HCT116 (cell line): ENCODE results near the gene HOXD10. TPM values are rescaled to one million over a fixed set of nuclear protein-coding genes. Genes with fewer than 3 reads are reported as not detected.
A peak's percentile ranks its signal among the peaks of the same experiment; 100 is the strongest.

ENCODE experiments used
- ATAC-seq: fragments of 200-7000 bp; cut with Tn5 transposase; 2 replicates; pipeline ENCODE4 v1.9.1; 2020; ENCODE audit warnings: mild to moderate bottlenecking, moderate library complexity
- BruUV-seq: library from RNA; stranded (reverse); fragments of 400-500 nt; replicated peaks from 2 replicates; lab custom pipeline; 2021; lab: Mats Ljungman, UMichigan
- CTCF ChIA-PET: fragments of 300-600 bp; sonication (Branson Sonifier 250); formaldehyde crosslinking; loops from one replicate; lab custom pipeline; 2021; ENCODE audit warnings: antibody characterized with exemption; lab: Charles Lee
- POLR2A ChIA-PET: fragments of 300-600, 350-600 bp; sonication (Branson Sonifier 250); formaldehyde crosslinking; loops from one replicate; lab custom pipeline; 2021; ENCODE audit warnings: antibody characterized with exemption; lab: Charles Lee
- RAD21 ChIA-PET, 2 experiments: fragments of 300-600 bp; sonication (Branson Sonifier 250); formaldehyde crosslinking; loops; one replicate each; lab custom pipeline; 2023; ENCODE audit warnings: low total read pairs in 2 of 2; ENCODE audit not compliant: uncharacterized antibody in 2 of 2, unreplicated experiment in 2 of 2, low non-redundant PET in 1 of 2; lab: Charles Lee
- DNase-seq: peaks from one replicate; pipeline ENCODE4 v3.0.0-alpha.2; 2010; ENCODE audit warnings: low read depth, low spot score
- H2AFZ ChIP-seq: fragments of 200-600 bp; shearing (Covaris generic), sonication (generic); 2 replicates; pipeline ENCODE4 v1.6.1; 2017; ENCODE audit warnings: low read depth, mixed run types, mixed read lengths, antibody characterized with exemption, low read length; ENCODE audit not compliant: poor library complexity, severe bottlenecking
- H3K27ac ChIP-seq: 2 replicates; pipeline ENCODE4 v1.5.1; 2012; ENCODE audit warnings: low read depth, low read length
- H3K27me3 ChIP-seq: fragments of 200-600 bp; sonication (generic); 2 replicates; pipeline ENCODE4 v1.6.1; 2016; ENCODE audit warnings: mixed run types, low read length, mixed read lengths; ENCODE audit not compliant: insufficient read depth
- H3K36me3 ChIP-seq, 2 experiments: fragments of 200-500 bp in 1 of 2; fragments of 200-600 bp in 1 of 2; sonication (Bioruptor generic) in 1 of 2; sonication (generic) in 1 of 2; 2 replicates each; pipeline versions ENCODE4 v1.5.1 to v1.6.1; 2014 to 2016; ENCODE audit warnings: low read length in 2 of 2, inconsistent platforms in 1 of 2, mixed read lengths in 1 of 2, mixed run types in 1 of 2; ENCODE audit not compliant: insufficient read depth in 2 of 2, control insufficient read depth in 1 of 2
- H3K4me1 ChIP-seq, 2 experiments: fragments of 200-600 bp in 1 of 2; sonication (generic) in 1 of 2; 2 replicates each; pipeline versions ENCODE4 v1.5.1 to v1.6.1; 2012 to 2017; ENCODE audit warnings: low read length in 2 of 2, inconsistent platforms in 1 of 2, mild to moderate bottlenecking in 1 of 2, mixed read lengths in 1 of 2, mixed run types in 1 of 2, moderate library complexity in 1 of 2; ENCODE audit not compliant: insufficient read depth in 2 of 2, control insufficient read depth in 1 of 2
- H3K4me2 ChIP-seq: fragments of 200-600 bp; sonication (generic); 2 replicates; pipeline ENCODE4 v1.6.1; 2017; ENCODE audit warnings: mixed run types, low read length, mixed read lengths
- H3K4me3 ChIP-seq, 2 experiments: fragments of 200-600 bp in 1 of 2; sonication (generic) in 1 of 2; replicated peaks in 1 of 2; 2 replicates each; pipeline ENCODE4 v1.5.1; 2011 to 2016; ENCODE audit warnings: low read length in 2 of 2, control low read depth in 1 of 2, low read depth in 1 of 2, mild to moderate bottlenecking in 1 of 2, mixed read lengths in 1 of 2, mixed run types in 1 of 2
- H3K79me2 ChIP-seq: fragments of 200-600 bp; sonication (generic); 2 replicates; pipeline ENCODE4 v1.6.1; 2017; ENCODE audit warnings: mild to moderate bottlenecking, mixed run types, low read length, moderate library complexity, mixed read lengths; ENCODE audit not compliant: insufficient read depth
- H3K9ac ChIP-seq: fragments of 200-600 bp; sonication (generic); 2 replicates; pipeline ENCODE4 v1.6.1; 2016; ENCODE audit warnings: low read length, mixed read lengths
- H3K9me2 ChIP-seq: fragments of 200-600 bp; sonication (generic), shearing (Covaris generic); 2 replicates; pipeline ENCODE4 v1.6.1; 2017; ENCODE audit warnings: mixed run types, mild to moderate bottlenecking, moderate library complexity; ENCODE audit not compliant: insufficient read depth
- H3K9me3 ChIP-seq, 2 experiments: fragments of 200-500 bp in 1 of 2; fragments of 200-600 bp in 1 of 2; sonication (Bioruptor generic) in 1 of 2; sonication (generic) in 1 of 2; 2 replicates each; pipeline ENCODE4 v1.6.1; 2014 to 2017; ENCODE audit warnings: low read length in 2 of 2, mixed read lengths in 2 of 2, inconsistent platforms in 1 of 2, low read depth in 1 of 2, mild to moderate bottlenecking in 1 of 2, mixed run types in 1 of 2, moderate library complexity in 1 of 2; ENCODE audit not compliant: control insufficient read depth in 1 of 2, insufficient read depth in 1 of 2
- H4K20me1 ChIP-seq: fragments of 200-600 bp; sonication (generic), shearing (Covaris generic); 2 replicates; pipeline ENCODE4 v1.6.1; 2017; ENCODE audit warnings: mixed run types, mild to moderate bottlenecking, moderate library complexity; ENCODE audit not compliant: insufficient read depth
- ATF3 ChIP-seq: IDR thresholded peaks from 2 replicates; pipeline ENCODE4 v1.6.1; 2012
- CEBPB ChIP-seq: IDR thresholded peaks from 2 replicates; pipeline ENCODE4 v1.6.1; 2012; ENCODE audit warnings: low read depth
- CTCF ChIP-seq, 3 experiments: fragments of 200-600 bp in 1 of 3; sonication (generic) in 1 of 3; IDR thresholded peaks in 2 of 3; conservative IDR thresholded peaks in 1 of 3; 2 replicates each; pipeline ENCODE4 v1.5.1; 2012 to 2017; ENCODE audit warnings: low read depth in 2 of 3, low read length in 2 of 3, antibody characterized with exemption in 1 of 3, borderline replicate concordance in 1 of 3, control low read depth in 1 of 3, mild to moderate bottlenecking in 1 of 3, mixed read lengths in 1 of 3, mixed run types in 1 of 3, moderate library complexity in 1 of 3; ENCODE audit not compliant: insufficient read depth in 1 of 3
- EGR1 ChIP-seq: IDR thresholded peaks from 2 replicates; pipeline ENCODE4 v1.6.1; 2012; ENCODE audit warnings: low read depth
- EZH2 ChIP-seq: fragments of 200-600 bp; sonication (generic); IDR thresholded peaks from 2 replicates; pipeline ENCODE4 v1.6.1; 2017; ENCODE audit warnings: antibody characterized with exemption, mixed run types
- FOSL1 ChIP-seq: IDR thresholded peaks from 2 replicates; pipeline ENCODE4 v1.6.1; 2012; ENCODE audit warnings: low read depth
- POLR2A ChIP-seq: IDR thresholded peaks from 2 replicates; pipeline ENCODE4 v1.7.0; 2011; ENCODE audit warnings: borderline replicate concordance; ENCODE audit not compliant: insufficient read depth, insufficient read length; ENCODE audit errors: extremely low read depth
- RAD21 ChIP-seq: IDR thresholded peaks from 2 replicates; pipeline ENCODE4 v1.6.1; 2012; ENCODE audit warnings: low read depth, mild to moderate bottlenecking
- REST ChIP-seq: IDR thresholded peaks from 2 replicates; pipeline ENCODE4 v1.6.1; 2012; ENCODE audit warnings: low read depth
- TCF7L2 ChIP-seq: IDR thresholded peaks from 2 replicates; pipeline ENCODE4 v1.7.0; 2011; ENCODE audit warnings: borderline replicate concordance, inconsistent platforms; ENCODE audit not compliant: insufficient read depth, insufficient read length; ENCODE audit errors: extremely low read depth
- ZBTB33 ChIP-seq: IDR thresholded peaks from 2 replicates; pipeline ENCODE4 v1.6.1; 2011; ENCODE audit warnings: mild to moderate bottlenecking, low read length, moderate library complexity; ENCODE audit not compliant: insufficient replicate concordance; ENCODE audit errors: extremely low read depth
- intact Hi-C: fragments of 100-400 bp; cut with micrococcal nuclease; formaldehyde crosslinking; loops from 2 replicates; pipeline ENCODE4 v1.10.0; 2022
- total RNA-seq: library from RNA; stranded (reverse); gene quantifications from one replicate; pipeline ENCODE4 v1.2.1, GENCODE V29; 2021; ENCODE audit not compliant: unreplicated experiment

Gene HOXD10
- total RNA-seq, 1 experiment from 2014 or later, result not detected

GRCh38 chr2:176118601-176119339, 2.2 kb downstream of the HOXD10 start:
- no peaks in the 10 kb centered on the region for H3K36me3 ChIP-seq
- peak; percentile 85 for ATAC-seq
- intact Hi-C loops, result no loop called here
- POLR2A ChIA-PET, result no interaction called here
- H4K20me1 ChIP-seq, result no peaks in the 10 kb centered on the region
- no peaks in the 10 kb centered on the region for H3K9me2 ChIP-seq
- TF ChIP-seq RAD21 (peak; percentile 43), CTCF (IDR thresholded peaks at IDR 0.05 in 2 of 3, conservative IDR thresholded peaks at IDR 0.05 in 1 of 3; ENCODE audit: borderline replicate concordance in 1 of 3, insufficient read depth in 1 of 3, low read depth in 2 of 3, low read length in 2 of 3) (peak; percentile 59 to 76 (median 73); a peak in 5 of 6 replicates), EGR1 (no peak), ATF3 (no peak), REST (no peak), EZH2 (no peak), CEBPB (0 out of 2 replicates have a peak, but pooled peaks have one; percentile 13), FOSL1 (no peak), ZBTB33 (no peak), TCF7L2 (peak; percentile 36), POLR2A (no peak)
- no peaks in the 10 kb centered on the region for H3K27me3 ChIP-seq
- no TSS peak for BruUV-seq
- RAD21 ChIA-PET, result no interaction called here
- H3K27ac ChIP-seq, result no peak overlapping the region
- H3K4me1 ChIP-seq, result peaks cover 0 to 5% of the 10 kb centered on the region in 2 experiments; a peak in 1 of 4 replicates
- H3K9me3 ChIP-seq, result no peaks in the 10 kb centered on the region
- peak; percentile 69 for DNase-seq
- peak overlapping the region; percentile 83 for H3K4me2 ChIP-seq
- no peaks in the 10 kb centered on the region for H3K79me2 ChIP-seq
- peak overlapping the region; percentile 34; the same call in 1 of the 2 replicates for H3K9ac ChIP-seq
- H2AFZ ChIP-seq, result peak overlapping the region; percentile 81
- CTCF ChIA-PET, result no interaction called here
- H3K4me3 ChIP-seq, result peak overlapping the region; percentile 35 to 51
